Vagina (tissue), 2 donors: ENCODE measurements around the gene ZNF638. TPM values are rescaled to one million over a fixed set of nuclear protein-coding genes. Genes with fewer than 3 reads are reported as not detected.

Experiments used
- DNase-seq, 2 donors: peaks; one replicate each; pipeline ENCODE4 v3.0.0-alpha.2; 2017; ENCODE audit errors: extremely low spot score in 2 of 2
- H3K27ac ChIP-seq: fragments of 200-600 bp; sonication (generic); one replicate; pipeline ENCODE4 v1.5.1; 2019
- H3K27me3 ChIP-seq: fragments of 200-600 bp; sonication (generic); one replicate; pipeline ENCODE4 v1.5.1; 2019
- H3K36me3 ChIP-seq, 2 donors: fragments of 200-600 bp; sonication (generic); one replicate each; pipeline ENCODE4 v1.5.1; 2017 to 2019
- H3K4me1 ChIP-seq: fragments of 200-600 bp; sonication (generic); one replicate; pipeline ENCODE4 v1.5.1; 2019
- H3K4me3 ChIP-seq, 2 donors: fragments of 200-600 bp; sonication (generic); 1 replicate in 1 of 2; 2 replicates in 1 of 2; pipeline ENCODE4 v1.5.1; 2016 to 2019
- H3K9me3 ChIP-seq: fragments of 200-600 bp; sonication (generic); one replicate; pipeline ENCODE4 v1.5.1; 2019
- POLR2A ChIP-seq, 2 donors: fragments of 450-650 bp; IDR thresholded peaks; one replicate each; pipeline ENCODE4 v1.6.1; 2017; ENCODE audit warnings: antibody characterized with exemption in 2 of 2, mild to moderate bottlenecking in 2 of 2, moderate library complexity in 2 of 2
- POLR2AphosphoS5 ChIP-seq, 2 donors: sonication (generic); formaldehyde crosslinking; IDR thresholded peaks; one replicate each; pipeline ENCODE4 v1.9.0; 2017; ENCODE audit warnings: antibody characterized with exemption in 2 of 2, mild to moderate bottlenecking in 2 of 2, low read depth in 1 of 2; ENCODE audit not compliant: insufficient read depth in 1 of 2
- intact Hi-C: fragments of 100-400 bp; cut with DNase I; formaldehyde crosslinking; loops from one replicate; pipeline ENCODE4 v1.15.1; 2023
- total RNA-seq: library from RNA; depleted of rRNA; stranded (reverse); fragments of >200 nt; gene quantifications from one replicate; pipeline ENCODE4 v1.2.3, GENCODE V29; 2016
- TF ChIP-seq, protein P1 (sequence below), 3 experiments: fragments of 450-650 bp in 2 of 3; fragments of 200-600 bp in 1 of 3; sonication (generic) in 1 of 3; IDR thresholded peaks; one replicate each; pipeline ENCODE4 v1.5.1; 2017 to 2019; ENCODE audit warnings: antibody characterized with exemption in 3 of 3, mild to moderate bottlenecking in 2 of 3, moderate library complexity in 2 of 3

ZNF638 gene
- total RNA-seq, 1 donor from 2014 or later: 139 TPM

DNA sequence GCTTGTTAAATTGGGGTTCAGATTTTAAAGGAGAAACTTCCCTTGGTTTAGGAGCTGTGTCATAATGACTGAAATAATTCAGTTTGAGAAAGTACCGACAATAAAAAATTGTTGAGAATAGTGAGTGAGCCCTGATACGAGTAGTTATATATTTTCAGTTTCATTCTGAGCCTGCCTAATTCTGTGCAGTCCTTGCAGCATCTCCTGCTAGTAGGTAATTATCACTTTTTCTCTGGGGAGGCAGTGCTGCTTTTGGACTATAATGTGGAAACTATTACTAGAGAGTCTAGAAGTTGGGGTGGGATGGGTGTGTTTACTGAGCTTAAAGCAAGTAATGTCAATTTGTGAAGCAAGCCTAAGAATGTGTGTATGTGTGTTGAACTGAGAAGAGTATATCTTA is 21.7 kb downstream of the ZNF638 start:
- Histone ChIP-seq H3K4me3 (no peak overlapping the region), H3K4me1 (peaks cover 16% of the 10 kb centered on the region), H3K36me3 (peaks cover 0 to 49% of the 10 kb centered on the region in 2 donors), H3K27ac (no peak overlapping the region), H3K27me3 (no peaks in the 10 kb centered on the region), H3K9me3 (no peaks in the 10 kb centered on the region)
- intact Hi-C loops: no loop called here
- no peak for DNase-seq
- TF ChIP-seq POLR2A (IDR thresholded peaks at IDR 0.05): no peak
- TF ChIP-seq, protein P1, sequence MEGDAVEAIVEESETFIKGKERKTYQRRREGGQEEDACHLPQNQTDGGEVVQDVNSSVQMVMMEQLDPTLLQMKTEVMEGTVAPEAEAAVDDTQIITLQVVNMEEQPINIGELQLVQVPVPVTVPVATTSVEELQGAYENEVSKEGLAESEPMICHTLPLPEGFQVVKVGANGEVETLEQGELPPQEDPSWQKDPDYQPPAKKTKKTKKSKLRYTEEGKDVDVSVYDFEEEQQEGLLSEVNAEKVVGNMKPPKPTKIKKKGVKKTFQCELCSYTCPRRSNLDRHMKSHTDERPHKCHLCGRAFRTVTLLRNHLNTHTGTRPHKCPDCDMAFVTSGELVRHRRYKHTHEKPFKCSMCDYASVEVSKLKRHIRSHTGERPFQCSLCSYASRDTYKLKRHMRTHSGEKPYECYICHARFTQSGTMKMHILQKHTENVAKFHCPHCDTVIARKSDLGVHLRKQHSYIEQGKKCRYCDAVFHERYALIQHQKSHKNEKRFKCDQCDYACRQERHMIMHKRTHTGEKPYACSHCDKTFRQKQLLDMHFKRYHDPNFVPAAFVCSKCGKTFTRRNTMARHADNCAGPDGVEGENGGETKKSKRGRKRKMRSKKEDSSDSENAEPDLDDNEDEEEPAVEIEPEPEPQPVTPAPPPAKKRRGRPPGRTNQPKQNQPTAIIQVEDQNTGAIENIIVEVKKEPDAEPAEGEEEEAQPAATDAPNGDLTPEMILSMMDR (IDR thresholded peaks at IDR 0.05): no peak

DNA sequence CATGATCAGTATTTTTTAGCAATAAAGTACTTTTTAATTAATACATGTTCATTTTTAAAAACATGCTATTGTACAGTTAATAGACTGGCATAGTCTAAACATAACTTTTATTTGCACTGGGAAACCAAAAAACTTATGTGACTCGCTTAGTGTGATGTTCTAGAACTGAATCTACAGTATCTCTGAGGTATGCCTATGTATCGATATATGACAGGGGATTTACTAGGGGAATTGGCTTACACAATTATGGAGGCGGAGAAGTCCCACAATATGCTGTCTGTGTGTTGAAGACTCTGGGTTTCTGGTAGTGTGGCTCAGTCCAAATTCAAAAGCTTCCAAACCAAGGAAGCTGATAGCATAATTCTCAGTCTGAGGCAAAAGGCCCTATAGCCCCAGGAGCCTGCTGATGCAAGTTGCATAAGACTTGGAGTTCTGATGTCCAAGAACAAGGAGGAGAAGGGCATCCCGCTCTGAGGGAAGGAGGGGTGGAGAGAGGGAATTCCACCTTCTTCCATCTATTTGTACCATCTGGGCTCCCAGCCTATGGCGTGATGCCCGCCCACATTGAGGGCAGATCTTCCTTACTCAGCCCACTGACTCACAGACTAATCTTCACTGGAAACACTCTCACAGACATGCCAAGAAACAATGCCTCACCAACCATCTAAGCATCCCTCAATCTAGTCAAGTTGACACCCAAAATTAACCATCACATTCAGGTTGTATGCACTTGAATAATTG is 27.5 kb downstream of the ZNF638 start:
- Histone ChIP-seq H3K4me1 (peaks cover 9% of the 10 kb centered on the region), H3K9me3 (no peaks in the 10 kb centered on the region), H3K36me3 (peaks cover 0 to 81% of the 10 kb centered on the region in 2 donors), H3K27ac (no peak overlapping the region), H3K4me3 (no peak overlapping the region), H3K27me3 (no peaks in the 10 kb centered on the region)
- no peak for DNase-seq
- no peak for TF ChIP-seq POLR2AphosphoS5 (IDR thresholded peaks at IDR 0.05; ENCODE audit: insufficient read depth in 1 of 2, low read depth in 1 of 2)
- TF ChIP-seq POLR2A (IDR thresholded peaks at IDR 0.05): no peak
- TF ChIP-seq, protein P1 (IDR thresholded peaks at IDR 0.05): no peak
- intact Hi-C loops: no loop called here

DNA sequence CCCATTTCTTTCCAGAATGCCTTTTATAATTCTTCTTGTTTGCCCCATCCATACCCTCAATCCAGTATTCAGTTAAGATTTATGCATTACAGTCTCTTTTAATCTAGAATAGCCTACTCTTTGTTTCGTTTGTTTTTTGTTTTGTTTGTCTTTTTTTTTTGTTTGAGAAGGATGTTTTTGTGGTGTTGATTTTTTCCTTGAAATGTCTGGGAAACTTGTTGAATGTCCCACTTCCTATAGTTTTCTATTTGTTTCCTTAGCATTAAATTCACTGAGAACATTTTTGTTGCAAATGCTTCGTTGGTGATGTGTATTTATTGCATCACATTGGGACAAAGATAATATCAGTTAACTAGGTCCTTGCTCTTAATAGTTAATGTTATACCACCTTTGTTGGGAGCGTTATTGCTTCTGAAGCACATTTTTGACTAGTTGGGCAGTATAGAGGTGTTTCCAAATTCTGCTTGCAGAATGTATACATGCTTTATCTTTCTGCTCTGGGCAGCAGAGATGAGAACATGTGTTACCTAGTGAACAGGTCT is 28.9 kb downstream of the ZNF638 start:
- DNase-seq: no peak
- no peak overlapping the region for H3K4me3 ChIP-seq
- H3K27me3 ChIP-seq: no peaks in the 10 kb centered on the region
- peaks cover 0 to 92% of the 10 kb centered on the region in 2 donors for H3K36me3 ChIP-seq
- no peak overlapping the region for H3K27ac ChIP-seq
- TF ChIP-seq, protein P1 (IDR thresholded peaks at IDR 0.05): no peak
- no peak for TF ChIP-seq POLR2A (IDR thresholded peaks at IDR 0.05)
- H3K4me1 ChIP-seq: peaks cover 9% of the 10 kb centered on the region
- intact Hi-C loops: no loop called here
- no peaks in the 10 kb centered on the region for H3K9me3 ChIP-seq

DNA sequence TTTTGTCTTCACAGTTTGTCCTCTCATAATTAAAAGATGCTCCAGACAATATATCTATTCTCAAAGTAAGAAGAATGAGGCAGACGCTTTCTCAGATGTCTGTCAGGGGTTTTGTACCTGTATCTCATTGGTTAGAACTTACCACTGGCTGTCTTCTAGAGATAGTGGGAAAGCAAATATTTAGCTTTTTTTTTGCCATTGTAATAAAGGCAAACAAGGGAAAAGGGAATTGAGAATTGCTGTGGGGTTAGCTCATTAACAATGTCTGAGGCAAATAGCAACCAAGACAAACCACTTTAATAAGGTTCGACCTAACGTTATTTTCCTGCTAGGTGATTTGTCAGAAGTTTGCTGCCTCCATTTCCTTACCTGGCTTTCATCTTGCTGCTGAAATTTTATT is 30.0 kb downstream of the ZNF638 start:
- intact Hi-C loops: no loop called here
- H3K27me3 ChIP-seq: no peaks in the 10 kb centered on the region
- H3K27ac ChIP-seq: no peak overlapping the region
- H3K4me3 ChIP-seq: no peak overlapping the region
- DNase-seq: no peak
- H3K9me3 ChIP-seq: no peaks in the 10 kb centered on the region
- H3K4me1 ChIP-seq: peaks cover 9% of the 10 kb centered on the region
- H3K36me3 ChIP-seq: peaks cover 0 to 92% of the 10 kb centered on the region in 2 donors
- TF ChIP-seq POLR2A (IDR thresholded peaks at IDR 0.05): no peak
- TF ChIP-seq, protein P1 (IDR thresholded peaks at IDR 0.05): no peak
- no peak for TF ChIP-seq POLR2AphosphoS5 (IDR thresholded peaks at IDR 0.05; ENCODE audit: insufficient read depth in 1 of 2, low read depth in 1 of 2)

DNA sequence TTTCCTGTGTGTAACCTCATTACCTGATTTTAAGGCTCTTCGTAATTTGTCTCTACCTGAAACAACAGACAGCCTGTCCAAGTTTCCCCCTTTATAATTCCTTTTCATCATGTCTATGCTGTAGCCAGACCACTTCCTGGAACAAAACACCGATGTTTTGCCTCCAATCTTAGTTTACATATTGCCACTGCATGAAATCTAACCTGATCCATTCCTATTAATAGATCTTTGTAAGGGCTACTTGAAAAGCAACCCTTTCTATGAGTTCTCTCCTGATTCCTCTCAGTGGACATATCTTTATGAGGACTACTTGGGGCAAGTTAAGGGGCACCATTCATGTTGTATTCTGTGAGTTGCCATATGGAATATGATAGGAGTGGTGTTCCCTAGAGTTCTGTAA is 30.9 kb downstream of the ZNF638 start:
- H3K27ac ChIP-seq: no peak overlapping the region
- no peaks in the 10 kb centered on the region for H3K9me3 ChIP-seq
- TF ChIP-seq POLR2A (IDR thresholded peaks at IDR 0.05): no peak
- TF ChIP-seq, protein P1 (IDR thresholded peaks at IDR 0.05): no peak
- TF ChIP-seq POLR2AphosphoS5 (IDR thresholded peaks at IDR 0.05; ENCODE audit: insufficient read depth in 1 of 2, low read depth in 1 of 2): no peak
- H3K27me3 ChIP-seq: no peaks in the 10 kb centered on the region
- no peak for DNase-seq
- H3K4me1 ChIP-seq: peaks cover 9% of the 10 kb centered on the region
- no peak overlapping the region for H3K4me3 ChIP-seq
- peaks cover 0 to 92% of the 10 kb centered on the region in 2 donors for H3K36me3 ChIP-seq
- intact Hi-C loops: no loop called here
